Glomerular visceral epithelial cell (primary cell): Measurements from ENCODE around the gene PMEL.

Experiments used
- DNase-seq: peaks from one replicate; pipeline ENCODE4 v3.0.0-alpha.2; 2016; ENCODE audit errors: extremely low spot score

Gene PMEL

DNA sequence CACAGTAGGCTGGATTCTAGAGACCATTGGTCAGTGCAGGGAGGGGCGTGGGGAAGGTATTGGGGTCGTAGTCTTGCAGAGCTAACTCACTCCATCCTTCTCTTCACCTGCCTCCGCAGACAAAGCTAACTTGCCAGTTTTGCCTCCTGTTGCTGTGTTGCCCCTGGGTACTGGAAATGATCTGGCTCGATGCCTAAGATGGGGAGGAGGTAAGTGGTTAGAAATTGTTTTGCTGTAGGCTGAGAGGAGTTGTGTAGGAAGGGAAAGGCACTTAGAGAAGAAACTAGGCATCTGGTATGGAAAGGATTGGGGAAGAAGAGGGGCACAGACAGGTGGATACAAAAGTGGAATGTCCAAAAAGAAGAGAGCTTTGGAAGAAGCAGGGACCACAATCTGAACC is 23.8 kb downstream of the PMEL start:
- DNase-seq: no peak

- DNase-seq: peak; percentile 80
Measured at GRCh38 chr12:55940065-55940732, 25.6 kb downstream of the PMEL start.

GRCh38 chr12:55938826-55939501 is 26.9 kb downstream of the PMEL start:
- no peak for DNase-seq

GRCh38 chr12:55937981-55938380 is 27.9 kb downstream of the PMEL start:
- no peak for DNase-seq

DNA sequence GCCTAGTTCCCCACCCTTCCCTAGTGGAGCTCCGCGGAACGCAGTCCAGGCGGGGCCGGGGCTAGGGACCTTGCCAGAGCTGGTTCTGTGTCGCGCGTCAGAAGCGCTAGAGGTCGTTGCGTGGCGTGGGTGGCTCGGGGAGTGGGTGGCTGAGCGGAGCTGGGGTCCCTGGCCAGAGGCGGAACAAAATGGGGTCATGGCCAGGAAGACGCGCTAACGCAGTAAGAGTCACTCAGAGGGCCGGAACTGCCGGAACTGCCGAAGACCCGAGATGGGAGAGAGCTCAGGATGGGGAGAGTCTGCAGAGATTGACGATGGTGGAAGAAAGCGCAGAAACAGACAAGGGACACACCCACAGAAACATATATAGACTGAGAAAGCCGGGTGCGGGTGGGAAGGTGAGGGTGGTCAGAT is 30.1 kb downstream of the PMEL start:
- no peak for DNase-seq

GRCh38 chr12:55934773-55935172 is 31.1 kb downstream of the PMEL start:
- DNase-seq: no peak

DNA sequence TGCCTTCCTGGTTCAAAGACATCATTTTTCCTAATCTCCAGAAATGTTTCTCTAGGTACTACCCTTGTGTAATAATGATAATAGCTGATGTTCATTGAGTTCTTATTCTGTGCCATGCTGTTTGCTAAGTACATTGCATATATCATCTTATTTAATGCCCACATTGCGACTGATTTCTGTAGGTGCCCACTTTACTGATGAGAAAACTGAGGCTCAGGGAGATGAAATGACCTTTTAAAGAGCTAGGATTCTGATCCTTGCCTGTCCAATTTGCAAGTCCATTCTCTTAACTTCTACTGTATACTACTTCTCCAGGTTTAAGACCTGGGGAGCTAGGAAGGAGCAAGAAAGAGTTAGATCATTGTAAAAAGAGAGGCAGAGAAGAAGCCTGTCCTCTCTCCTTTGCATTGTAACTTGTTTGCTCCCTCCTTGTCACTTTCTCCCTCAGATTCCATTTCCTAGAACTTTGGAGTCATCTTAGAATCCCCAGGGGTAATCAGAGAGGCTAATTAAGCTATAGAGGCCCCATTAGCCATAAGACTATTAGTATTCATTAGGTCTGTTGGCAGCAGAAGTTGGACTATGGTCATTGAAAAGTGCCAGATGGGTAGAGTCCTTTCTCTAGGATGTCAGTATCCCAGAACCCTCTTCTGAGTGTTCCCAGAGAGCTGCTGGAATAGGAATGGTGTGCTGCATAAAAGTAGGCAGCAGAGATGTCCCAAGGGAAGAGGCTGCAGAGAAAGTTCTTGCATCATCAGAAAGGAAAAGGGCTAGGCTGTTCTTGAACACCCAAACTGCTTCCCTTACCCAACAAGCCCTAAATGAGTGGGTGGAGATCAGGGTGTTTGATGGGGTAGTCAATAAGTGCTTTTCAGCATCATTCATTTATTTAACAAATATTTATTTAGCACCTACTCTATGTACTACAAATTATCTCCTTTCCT is 31.8 kb downstream of the PMEL start:
- DNase-seq: no peak

GRCh38 chr12:55933169-55933798 is 32.6 kb downstream of the PMEL start:
- DNase-seq: peak; percentile 52

DNA sequence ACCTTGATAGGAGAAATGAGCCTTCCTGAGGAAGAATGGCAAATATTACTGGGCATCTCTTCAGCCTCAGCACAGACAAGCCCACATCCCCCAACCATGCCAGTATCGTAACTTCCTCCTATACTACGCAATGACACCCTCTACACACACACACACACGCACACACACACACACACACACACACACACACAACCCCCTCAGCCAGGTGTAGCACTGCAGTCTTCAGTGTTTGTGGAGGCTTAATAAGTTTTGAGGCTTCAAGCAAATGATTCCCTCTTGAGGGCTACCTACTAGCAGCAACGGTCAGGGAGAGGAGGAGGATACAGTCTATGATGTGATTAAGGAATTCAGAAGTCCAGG is 33.3 kb downstream of the PMEL start:
- DNase-seq: no peak

DNA sequence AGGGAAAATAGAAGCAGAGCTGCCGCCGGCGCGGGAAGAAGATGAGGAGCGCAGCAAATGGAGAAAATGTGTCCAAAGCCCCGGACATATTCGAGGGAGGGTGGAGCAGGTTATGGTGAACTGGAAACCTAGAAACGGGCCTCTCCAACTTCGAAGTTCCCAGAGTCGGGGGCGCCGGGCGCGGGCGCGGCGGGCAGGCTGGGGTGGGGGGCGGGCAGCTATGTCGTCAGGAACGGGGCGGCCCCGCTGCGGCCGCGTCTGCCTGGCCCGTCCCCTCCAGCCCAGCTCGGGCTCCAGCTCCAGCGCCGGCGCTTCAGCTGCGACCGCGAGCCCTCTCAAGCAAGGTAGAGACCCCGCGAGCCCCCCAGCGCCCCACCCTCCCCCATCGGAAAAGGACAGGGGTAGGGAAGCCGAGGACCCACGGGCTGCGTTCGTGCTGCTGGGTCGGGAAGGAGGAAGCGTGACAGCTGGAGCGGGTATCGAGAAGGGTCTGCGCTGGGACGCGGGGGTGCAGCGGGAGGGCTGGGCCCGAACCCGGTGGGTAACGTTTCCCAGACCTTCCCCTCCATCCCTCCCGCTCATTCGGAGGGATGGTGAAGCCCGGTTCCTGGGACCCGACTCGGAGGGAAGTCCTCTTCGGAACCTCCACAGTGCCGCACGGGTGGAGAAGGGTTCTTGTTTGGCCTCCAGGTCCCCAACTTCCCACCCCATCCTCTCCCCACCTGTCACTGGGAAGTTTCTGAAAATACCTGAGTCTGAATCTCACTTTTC is 33.9 kb downstream of the PMEL start:
- peak; percentile 44 for DNase-seq

DNA sequence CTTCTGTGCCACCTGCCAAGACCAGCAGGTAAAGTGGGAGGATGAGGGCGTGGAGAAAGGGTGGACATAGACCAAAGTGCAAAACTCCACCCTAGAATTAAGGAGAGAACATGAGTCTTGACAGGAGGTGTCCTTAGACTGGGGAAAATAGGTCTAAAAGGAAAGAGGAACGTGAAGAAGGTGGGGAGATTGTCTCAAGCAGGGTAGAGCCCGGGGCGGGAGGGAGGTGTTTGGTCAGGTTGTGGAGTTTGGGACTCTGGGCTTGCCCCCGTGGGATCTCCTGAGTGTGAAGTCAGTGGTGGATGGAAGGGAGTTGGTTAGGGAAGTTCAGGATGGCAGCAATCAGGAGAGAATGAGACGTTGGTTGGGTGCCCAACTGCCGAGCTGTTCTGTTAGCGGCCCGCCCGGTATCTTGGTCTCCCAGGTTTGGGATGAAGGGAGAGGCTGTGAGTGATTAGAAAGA is 34.5 kb downstream of the PMEL start:
- DNase-seq: no peak

GRCh38 chr12:55930771-55931316 is 35.0 kb downstream of the PMEL start, which contains the start of gene DGKA:
Gene DGKA (plus strand): TSS chr12:55931162. CDS start chr12:55936504, 5,342 bp downstream.
- peak; percentile 44 for DNase-seq

GRCh38 chr12:55929306-55929791 is 36.5 kb downstream of the PMEL start:
- no peak for DNase-seq

- DNase-seq: peak; percentile 63
Measured at GRCh38 chr12:55927588-55928502, 38.0 kb downstream of the PMEL start, which contains the start of gene PYM1. Gene PYM1 (minus strand): TSS chr12:55927894. CDS start chr12:55927761, 133 bp downstream.

- DNase-seq: peak; percentile 92
Measured at GRCh38 chr12:55926738-55927587, 38.9 kb downstream of the PMEL start.

- peak; percentile 2 for DNase-seq
Measured at GRCh38 chr12:55925870-55926737, 39.7 kb downstream of the PMEL start.

DNA sequence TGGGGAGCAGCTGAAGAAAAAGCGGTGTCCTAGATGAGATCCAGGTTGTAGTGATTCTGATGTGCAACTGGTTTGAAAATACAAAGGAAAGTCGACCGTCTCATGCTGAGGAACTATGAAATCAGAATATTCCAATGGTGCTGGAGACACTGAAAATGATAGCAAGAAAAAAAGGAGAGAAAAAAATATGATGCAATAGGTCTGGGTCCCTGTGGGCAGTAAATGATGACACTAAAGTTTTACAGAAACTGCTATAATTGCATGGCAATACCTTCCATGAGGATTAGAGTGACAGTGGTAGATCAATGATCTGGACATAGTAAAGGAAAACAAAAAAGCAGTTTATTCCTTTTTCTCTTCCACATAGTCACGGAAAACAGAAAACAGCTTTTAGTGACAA is 40.5 kb downstream of the PMEL start:
- no peak for DNase-seq
